Coronary artery (tissue), 2 donors: ENCODE measurements around the gene SDF4.

Source experiments
- DNase-seq: peaks from one replicate; pipeline ENCODE4 v3.0.0-alpha.2; 2017; ENCODE audit warnings: low spot score
- H3K27ac ChIP-seq, 2 donors: fragments of 200-600 bp; sonication (generic); one replicate each; pipeline ENCODE4 v1.5.1; 2016 to 2019
- H3K4me3 ChIP-seq: fragments of 200-600 bp; sonication (generic); 2 replicates; pipeline ENCODE4 v1.5.1; 2016; ENCODE audit warnings: mild to moderate bottlenecking, moderate library complexity
- CTCF ChIP-seq: fragments of 200-600 bp; sonication (generic); IDR thresholded peaks from one replicate; pipeline ENCODE4 v1.5.1; 2019; ENCODE audit warnings: antibody characterized with exemption

The SDF4 gene

GRCh38 chr1:1267488-1268283 is 35.9 kb upstream of the SDF4 start:
- TF ChIP-seq CTCF: no peak
- H3K27ac ChIP-seq: no peak overlapping the region
- DNase-seq: no peak
- H3K4me3 ChIP-seq: no peak overlapping the region

GRCh38 chr1:1264868-1265272 is 33.1 kb upstream of the SDF4 start:
- TF ChIP-seq CTCF: no peak
- Histone ChIP-seq H3K27ac (no peak overlapping the region), H3K4me3 (no peak overlapping the region)
- DNase-seq: no peak

- TF ChIP-seq CTCF: no peak
- H3K27ac ChIP-seq: no peak overlapping the region
- H3K4me3 ChIP-seq: no peak overlapping the region
- no peak for DNase-seq
Observed at GRCh38 chr1:1264026-1264425, 32.2 kb upstream of the SDF4 start.

GRCh38 chr1:1262758-1263157 is 31.0 kb upstream of the SDF4 start:
- no peak overlapping the region for H3K27ac ChIP-seq
- H3K4me3 ChIP-seq: no peak overlapping the region
- no peak for TF ChIP-seq CTCF
- DNase-seq: no peak

- H3K4me3 ChIP-seq: no peak overlapping the region
- TF ChIP-seq CTCF: no peak
- DNase-seq: no peak
- no peak overlapping the region for H3K27ac ChIP-seq
Observed at GRCh38 chr1:1262071-1262470, 30.3 kb upstream of the SDF4 start.

GRCh38 chr1:1260843-1261560 is 29.2 kb upstream of the SDF4 start:
- no peak overlapping the region for H3K4me3 ChIP-seq
- no peak overlapping the region for H3K27ac ChIP-seq
- TF ChIP-seq CTCF: no peak
- DNase-seq: no peak
